ENCODE measurements around the gene CDH15. TPM values are rescaled to one million over a fixed set of nuclear protein-coding genes. Genes with fewer than 3 reads are reported as not detected.

CDH15 gene
- total and polyA plus RNA-seq, 4 donors, result 0.09 to 2.1 (median 1.3) TPM

DNA sequence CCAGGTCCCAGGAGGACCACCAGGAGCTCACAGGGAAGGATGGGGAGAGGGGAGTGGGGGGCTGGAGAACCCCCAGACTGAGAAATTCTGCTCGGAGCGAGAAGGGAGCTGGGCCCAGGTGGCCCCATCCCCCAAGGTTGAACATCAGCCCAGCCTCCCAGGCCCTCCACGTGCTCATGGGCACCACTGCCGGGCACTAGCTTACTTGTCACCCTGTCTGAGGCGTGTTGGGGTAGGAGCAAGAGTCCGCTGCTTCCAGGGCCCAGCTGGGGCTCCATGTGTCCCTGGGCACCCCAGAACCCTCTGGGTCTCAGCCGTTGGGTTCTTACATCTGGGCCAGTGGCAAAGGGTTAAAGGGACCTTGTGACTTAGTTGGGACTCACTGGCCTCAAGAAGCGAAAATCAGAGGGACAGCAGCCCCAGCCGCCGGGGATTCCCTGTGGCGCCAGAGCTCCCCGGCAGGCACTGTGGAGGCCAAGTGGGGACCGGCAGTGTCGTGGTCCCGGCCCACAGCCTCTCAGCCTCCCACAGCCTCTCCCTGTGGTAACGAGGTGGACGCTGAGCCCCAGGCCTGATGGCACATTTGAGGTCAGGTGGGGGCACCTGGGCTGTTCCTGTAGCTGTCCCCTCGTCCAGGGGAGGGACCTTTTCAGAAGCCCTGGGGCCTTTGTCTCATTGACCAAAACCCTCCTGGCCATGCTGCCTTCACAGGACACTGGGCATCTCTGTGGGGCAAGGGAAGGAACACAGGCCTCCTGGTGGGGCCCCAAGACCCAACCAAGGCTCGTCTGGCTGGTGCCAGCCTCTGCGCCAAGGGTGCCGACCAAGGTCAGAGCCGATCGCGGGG, 33.7 kb upstream of the CDH15 start:
- H3K4me3 ChIP-seq, result no peak overlapping the region
- H3K9ac ChIP-seq (ENCODE audit: insufficient read depth in 1 of 2, low read length in 2 of 2), result no peak overlapping the region
- peaks cover 0 to 48% (median 6%) of the 10 kb centered on the region in 4 donors for H3K36me3 ChIP-seq (ENCODE audit: control insufficient read depth in 4 of 4, insufficient read depth in 4 of 4, low read length in 4 of 4)
- H3K4me1 ChIP-seq (ENCODE audit: control insufficient read depth in 5 of 5, insufficient read depth in 5 of 5, low read length in 5 of 5), result no peaks in the 10 kb centered on the region
- ATAC-seq (ENCODE audit: insufficient read depth, low FRiP score), result no peak
- H3K27me3 ChIP-seq (ENCODE audit: control insufficient read depth in 3 of 3, insufficient read depth in 3 of 3, low read length in 2 of 3), result no peaks in the 10 kb centered on the region
- DNase-seq, result no peak
- H3K9me3 ChIP-seq (ENCODE audit: control insufficient read depth in 4 of 4, insufficient read depth in 3 of 4, low read length in 3 of 4), result no peaks in the 10 kb centered on the region
- TF ChIP-seq, protein P1, sequence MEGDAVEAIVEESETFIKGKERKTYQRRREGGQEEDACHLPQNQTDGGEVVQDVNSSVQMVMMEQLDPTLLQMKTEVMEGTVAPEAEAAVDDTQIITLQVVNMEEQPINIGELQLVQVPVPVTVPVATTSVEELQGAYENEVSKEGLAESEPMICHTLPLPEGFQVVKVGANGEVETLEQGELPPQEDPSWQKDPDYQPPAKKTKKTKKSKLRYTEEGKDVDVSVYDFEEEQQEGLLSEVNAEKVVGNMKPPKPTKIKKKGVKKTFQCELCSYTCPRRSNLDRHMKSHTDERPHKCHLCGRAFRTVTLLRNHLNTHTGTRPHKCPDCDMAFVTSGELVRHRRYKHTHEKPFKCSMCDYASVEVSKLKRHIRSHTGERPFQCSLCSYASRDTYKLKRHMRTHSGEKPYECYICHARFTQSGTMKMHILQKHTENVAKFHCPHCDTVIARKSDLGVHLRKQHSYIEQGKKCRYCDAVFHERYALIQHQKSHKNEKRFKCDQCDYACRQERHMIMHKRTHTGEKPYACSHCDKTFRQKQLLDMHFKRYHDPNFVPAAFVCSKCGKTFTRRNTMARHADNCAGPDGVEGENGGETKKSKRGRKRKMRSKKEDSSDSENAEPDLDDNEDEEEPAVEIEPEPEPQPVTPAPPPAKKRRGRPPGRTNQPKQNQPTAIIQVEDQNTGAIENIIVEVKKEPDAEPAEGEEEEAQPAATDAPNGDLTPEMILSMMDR (IDR thresholded peaks at IDR 0.05; ENCODE audit: control extremely low read depth, extremely low read depth), result no peak
- 94 to 96% methylated on average over 24 of the region's 24 CpGs for WGBS, 2 donors
- H3K27ac ChIP-seq (ENCODE audit: low read depth in 1 of 2, low read length in 1 of 2), result no peak overlapping the region

DNA sequence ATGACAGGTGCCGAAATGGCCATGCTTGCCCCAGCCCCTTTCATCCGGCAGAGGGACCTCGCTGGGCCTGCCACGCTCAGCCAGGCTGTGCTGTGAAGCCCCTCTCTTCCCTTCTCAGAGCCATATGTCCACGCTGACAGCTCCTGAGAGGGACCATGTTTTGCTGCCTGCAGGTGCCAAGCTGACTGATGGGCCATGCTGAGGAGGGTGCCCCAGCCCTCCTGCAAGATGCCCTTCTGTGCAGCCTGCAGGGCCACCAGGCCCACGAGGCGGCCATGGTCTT, 33.1 kb upstream of the CDH15 start:
- H3K9ac ChIP-seq (ENCODE audit: insufficient read depth in 1 of 2, low read length in 2 of 2), result no peak overlapping the region
- ATAC-seq (ENCODE audit: insufficient read depth, low FRiP score), result no peak
- TF ChIP-seq, protein P1 (IDR thresholded peaks at IDR 0.05; ENCODE audit: control extremely low read depth, extremely low read depth), result no peak
- DNase-seq, result no peak
- no peaks in the 10 kb centered on the region for H3K4me1 ChIP-seq (ENCODE audit: control insufficient read depth in 5 of 5, insufficient read depth in 5 of 5, low read length in 5 of 5)
- H3K9me3 ChIP-seq (ENCODE audit: control insufficient read depth in 4 of 4, insufficient read depth in 3 of 4, low read length in 3 of 4), result peaks cover 0 to 2% (median 0%) of the 10 kb centered on the region in 4 donors
- H3K27ac ChIP-seq (ENCODE audit: low read depth in 1 of 2, low read length in 1 of 2), result no peak overlapping the region
- no peak overlapping the region for H3K4me3 ChIP-seq
- no peaks in the 10 kb centered on the region for H3K27me3 ChIP-seq (ENCODE audit: control insufficient read depth in 3 of 3, insufficient read depth in 3 of 3, low read length in 2 of 3)
- peaks cover 0 to 49% (median 4%) of the 10 kb centered on the region in 4 donors for H3K36me3 ChIP-seq (ENCODE audit: control insufficient read depth in 4 of 4, insufficient read depth in 4 of 4, low read length in 4 of 4)
- 96% methylated on average over 7 of the region's 7 CpGs for WGBS, 2 donors

DNA sequence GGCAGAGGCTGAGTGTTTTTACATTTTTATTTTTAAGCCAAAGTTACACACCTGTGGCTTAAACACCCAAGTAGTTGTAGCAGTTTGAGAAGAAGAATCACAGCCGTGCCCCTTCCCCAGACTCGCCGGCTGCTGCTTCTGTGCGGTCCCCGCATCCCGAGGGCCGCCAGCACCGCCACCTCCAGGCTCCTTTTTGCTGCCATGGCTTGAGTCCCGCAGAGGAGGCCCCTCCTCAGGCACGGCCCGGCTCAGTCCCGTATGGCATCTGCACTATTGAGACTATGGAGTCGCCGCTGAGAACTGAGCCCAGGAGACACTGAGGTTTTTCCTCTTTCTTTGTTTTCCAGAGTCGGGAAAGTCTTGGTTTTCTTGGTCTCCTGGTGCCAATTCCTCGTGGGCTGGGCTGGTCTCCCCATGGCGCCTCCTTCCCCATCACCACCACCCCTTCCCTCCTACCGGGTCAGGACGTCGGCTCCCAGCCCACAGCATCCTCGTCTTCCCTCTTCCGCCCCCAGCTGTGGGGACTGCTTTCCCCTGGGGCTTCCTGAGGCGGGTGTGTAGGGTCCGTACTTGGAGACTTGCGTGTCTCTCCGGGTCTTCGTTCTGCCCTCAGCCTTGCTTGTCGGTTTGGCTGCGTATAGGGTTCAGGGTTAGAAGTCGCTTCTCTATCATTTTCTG, 32.6 kb upstream of the CDH15 start:
- TF ChIP-seq, protein P1 (IDR thresholded peaks at IDR 0.05; ENCODE audit: control extremely low read depth, extremely low read depth), result no peak
- ATAC-seq (ENCODE audit: insufficient read depth, low FRiP score) (no peak), DNase-seq (no peak)
- no peak overlapping the region for H3K9ac ChIP-seq (ENCODE audit: insufficient read depth in 1 of 2, low read length in 2 of 2)
- no peak overlapping the region for H3K4me3 ChIP-seq
- H3K27ac ChIP-seq (ENCODE audit: low read depth in 1 of 2, low read length in 1 of 2), result no peak overlapping the region
- WGBS, 2 donors, result 93 to 94% methylated on average over 30 of the region's 30 CpGs
- peaks cover 0 to 2% (median 0%) of the 10 kb centered on the region in 4 donors for H3K9me3 ChIP-seq (ENCODE audit: control insufficient read depth in 4 of 4, insufficient read depth in 3 of 4, low read length in 3 of 4)
- H3K36me3 ChIP-seq (ENCODE audit: control insufficient read depth in 4 of 4, insufficient read depth in 4 of 4, low read length in 4 of 4), result peaks cover 0 to 45% (median 2%) of the 10 kb centered on the region in 4 donors
- H3K4me1 ChIP-seq (ENCODE audit: control insufficient read depth in 5 of 5, insufficient read depth in 5 of 5, low read length in 5 of 5), result no peaks in the 10 kb centered on the region
- H3K27me3 ChIP-seq (ENCODE audit: control insufficient read depth in 3 of 3, insufficient read depth in 3 of 3, low read length in 2 of 3), result no peaks in the 10 kb centered on the region
